Hippocampal formation (tissue), 2 donors: ENCODE data around the gene SPACDR.

Experiments
- DNase-seq, 2 donors: peaks; one replicate each; lab custom pipeline; 2025; lab: John Stamatoyannopoulos, UW

SPACDR gene

GRCh38 chr7:100434297-100435144, 29.5 kb downstream of the SPACDR start:
- no peak for DNase-seq

- no peak for DNase-seq
These were observed 30.3 kb downstream of the SPACDR start for GRCh38 chr7:100433592-100434296.

- no peak for DNase-seq
These were observed 30.8 kb downstream of the SPACDR start for GRCh38 chr7:100433276-100433591.

- no peak for DNase-seq
These were observed 31.3 kb downstream of the SPACDR start for GRCh38 chr7:100432621-100433275.

- DNase-seq, result no peak
These were observed 32.0 kb downstream of the SPACDR start for GRCh38 chr7:100432053-100432452.

GRCh38 chr7:100431286-100431735, 32.7 kb downstream of the SPACDR start:
- no peak for DNase-seq

GRCh38 chr7:100430493-100431285, 33.4 kb downstream of the SPACDR start:
- no peak for DNase-seq

GRCh38 chr7:100429637-100430492, 34.2 kb downstream of the SPACDR start, which contains the start of gene MEPCE:
Gene MEPCE (plus strand): TSS chr7:100429831. CDS start chr7:100430019, 188 bp downstream.
- DNase-seq, result peak; percentile 87 to 91

GRCh38 chr7:100428967-100429636, 35.0 kb downstream of the SPACDR start:
- peak; percentile 99 for DNase-seq

- peak; percentile 92 to 95 for DNase-seq
These were observed 35.7 kb downstream of the SPACDR start, which contains the start of gene ZCWPW1 for GRCh38 chr7:100428199-100428966. Gene ZCWPW1 (minus strand): TSS chr7:100428703. CDS start chr7:100420649, 8,054 bp downstream.

GRCh38 chr7:100427762-100428198, 36.3 kb downstream of the SPACDR start:
- no peak for DNase-seq

- no peak for DNase-seq
These were observed 37.5 kb downstream of the SPACDR start for GRCh38 chr7:100426516-100426915.

- DNase-seq, result no peak
These were observed 38.7 kb downstream of the SPACDR start for GRCh38 chr7:100425347-100425746.

GRCh38 chr7:100423315-100423714, 40.7 kb downstream of the SPACDR start:
- DNase-seq, result no peak

- no peak for DNase-seq
These were observed 44.3 kb downstream of the SPACDR start for GRCh38 chr7:100419660-100420226.

- no peak for DNase-seq
These were observed 45.0 kb downstream of the SPACDR start for GRCh38 chr7:100418930-100419659.

- no peak for DNase-seq
These were observed 48.6 kb downstream of the SPACDR start for GRCh38 chr7:100415448-100415847.

- DNase-seq, result no peak
These were observed 50.2 kb downstream of the SPACDR start for GRCh38 chr7:100413889-100414288.
